ENCODE measurements around the gene TGOLN2. TPM values are rescaled to one million over a fixed set of nuclear protein-coding genes. Genes with fewer than 3 reads are reported as not detected.
"Not testable (repeated sequence)": the region's sequence is repeated elsewhere in the genome, so short reads cannot be mapped to it uniquely, and the experiment has no call there.

Gene TGOLN2
- total RNA-seq, 1 donor from 2014 or later: 34.5 TPM

DNA sequence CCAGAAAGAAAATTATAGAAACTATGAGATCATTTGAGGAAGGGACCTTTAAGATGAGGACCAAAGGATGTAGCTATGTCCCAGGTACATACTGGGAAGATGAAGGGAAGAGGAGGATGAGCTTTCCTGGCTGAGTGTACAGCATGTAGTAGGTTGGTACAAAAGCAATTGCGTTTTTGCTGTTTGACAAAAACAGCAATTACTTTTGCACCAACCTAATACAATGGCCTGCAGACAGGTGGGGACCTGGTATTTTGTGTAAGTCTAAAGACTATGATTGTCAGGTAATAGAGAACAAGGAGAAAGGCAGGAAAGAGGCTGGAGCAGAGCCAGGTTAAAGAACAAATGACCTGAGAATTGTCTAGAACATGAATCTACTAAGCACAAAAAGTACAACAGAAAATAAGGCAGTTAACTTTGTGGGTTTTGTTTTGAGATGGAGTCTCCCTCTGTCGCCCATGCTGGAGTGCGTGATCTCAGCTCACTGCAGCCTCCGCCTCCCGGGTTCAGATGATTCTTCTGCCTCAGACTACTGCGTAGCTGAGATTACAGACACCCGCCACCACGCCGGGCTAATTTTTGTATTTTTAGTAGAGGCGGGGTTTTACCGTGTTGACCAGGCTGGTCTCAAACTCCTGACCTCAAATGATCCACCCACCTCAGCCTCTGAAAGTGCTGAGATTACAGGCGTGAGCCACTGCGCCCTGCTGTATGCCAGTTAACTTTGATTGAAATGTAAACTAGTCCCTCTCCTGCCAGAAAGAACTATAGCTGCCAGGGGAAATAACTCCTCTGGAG, 3.2 kb upstream of the TGOLN2 start:
- FAIRE-seq (no peak), DNase-seq (ENCODE audit: low read depth) (no peak)
- no peak for TF ChIP-seq CTCF (IDR thresholded peaks at IDR 0.05; ENCODE audit: insufficient read depth, low read length, severe bottlenecking)
- Histone ChIP-seq H3K36me3 (ENCODE audit: control insufficient read depth, insufficient read depth, low read length) (no peaks in the 10 kb centered on the region), H3K4me3 (ENCODE audit: low read depth, low read length) (no peak overlapping the region), H3K27me3 (ENCODE audit: control insufficient read depth, insufficient read depth, low read length) (no peaks in the 10 kb centered on the region)

- H3K27me3 ChIP-seq (ENCODE audit: control insufficient read depth, insufficient read depth, low read length); DNase-seq (ENCODE audit: low read depth); H3K36me3 ChIP-seq (ENCODE audit: control insufficient read depth, insufficient read depth, low read length); FAIRE-seq; H3K4me3 ChIP-seq (ENCODE audit: low read depth, low read length): not testable (repeated sequence)
Observed at GRCh38 chr2:85329701-85330100, 1.9 kb upstream of the TGOLN2 start.

DNA sequence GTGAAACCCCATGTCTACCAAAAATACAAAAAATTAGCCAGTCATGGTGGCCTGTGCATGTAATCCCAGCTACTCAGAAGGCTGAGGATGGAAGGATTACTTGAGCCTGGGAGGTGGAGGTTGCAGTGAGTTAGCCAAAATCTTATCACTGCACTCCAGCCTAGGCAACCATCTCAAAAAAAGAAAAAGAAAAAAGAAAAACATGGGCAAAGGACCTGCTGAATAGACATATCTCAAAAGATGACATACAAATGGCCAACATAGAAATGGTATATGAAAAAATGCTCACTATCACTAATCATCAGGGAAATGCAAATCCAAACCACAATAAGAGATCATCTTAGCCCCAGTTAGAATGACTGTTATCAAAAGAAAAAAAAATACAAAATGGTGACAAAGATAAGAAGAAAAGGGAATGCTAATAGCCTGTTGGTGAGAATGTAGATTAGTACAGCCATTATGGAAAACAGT, 1.4 kb upstream of the TGOLN2 start:
- no peak for FAIRE-seq
- no peak overlapping the region for H3K4me3 ChIP-seq (ENCODE audit: low read depth, low read length)

GRCh38 chr2:85327160-85327821, 498 bp downstream of the TGOLN2 start:
- TF ChIP-seq CTCF (IDR thresholded peaks at IDR 0.05; ENCODE audit: insufficient read depth, low read length, severe bottlenecking): no peak
- DNase-seq (ENCODE audit: low read depth) (peak; percentile 43), FAIRE-seq (no peak)
- peaks cover 6% of the 10 kb centered on the region for H3K36me3 ChIP-seq (ENCODE audit: control insufficient read depth, insufficient read depth, low read length)
- H3K27me3 ChIP-seq (ENCODE audit: control insufficient read depth, insufficient read depth, low read length): no peaks in the 10 kb centered on the region
- H3K4me3 ChIP-seq (ENCODE audit: low read depth, low read length): peak overlapping the region; percentile 85

More for the DNA sequence above, 1.4 kb upstream of the TGOLN2 start:
- no peak for TF ChIP-seq CTCF (IDR thresholded peaks at IDR 0.05; ENCODE audit: insufficient read depth, low read length, severe bottlenecking)
- DNase-seq (ENCODE audit: low read depth): no peak
- Histone ChIP-seq H3K36me3 (ENCODE audit: control insufficient read depth, insufficient read depth, low read length) (peaks cover 2% of the 10 kb centered on the region), H3K27me3 (ENCODE audit: control insufficient read depth, insufficient read depth, low read length) (no peaks in the 10 kb centered on the region)

GRCh38 chr2:85326406-85327159, 1.2 kb downstream of the TGOLN2 start:
- no peaks in the 10 kb centered on the region for H3K27me3 ChIP-seq (ENCODE audit: control insufficient read depth, insufficient read depth, low read length)
- DNase-seq (ENCODE audit: low read depth): peak; percentile 33

More at GRCh38 chr2:85326406-85327159, 1.2 kb downstream of the TGOLN2 start:
- no peak for TF ChIP-seq CTCF (IDR thresholded peaks at IDR 0.05; ENCODE audit: insufficient read depth, low read length, severe bottlenecking)
- Histone ChIP-seq H3K4me3 (ENCODE audit: low read depth, low read length) (peak overlapping the region; percentile 85), H3K36me3 (ENCODE audit: control insufficient read depth, insufficient read depth, low read length) (peaks cover 10% of the 10 kb centered on the region)
- no peak for FAIRE-seq
